ENCODE results near the gene PHOX2B.

DNA sequence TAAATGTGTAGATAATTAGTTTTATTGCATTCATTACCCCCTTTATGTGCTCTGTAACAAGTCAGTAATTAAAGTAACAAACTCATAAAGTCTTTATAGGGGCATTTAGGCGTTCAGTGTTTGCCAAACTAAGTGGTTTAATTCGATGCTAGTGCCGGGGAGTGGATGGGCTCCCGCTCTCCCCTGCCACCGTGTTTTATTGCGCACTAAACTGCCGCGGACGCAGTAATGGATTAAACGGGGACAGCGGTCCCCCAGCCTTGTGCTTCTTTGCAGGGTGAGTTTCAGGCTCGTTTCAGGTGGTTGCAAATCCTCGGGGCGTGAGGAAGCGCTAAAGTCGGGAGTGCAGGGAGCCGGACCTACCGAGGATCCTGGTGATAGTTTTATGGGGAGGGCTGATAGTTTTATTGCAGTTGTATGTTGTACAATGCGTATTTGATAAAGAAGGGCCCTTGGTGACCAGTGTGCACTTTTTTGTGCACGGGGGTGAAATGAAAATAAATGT lies 1.6 kb upstream of the PHOX2B start:
- TF ChIP-seq, protein P1, sequence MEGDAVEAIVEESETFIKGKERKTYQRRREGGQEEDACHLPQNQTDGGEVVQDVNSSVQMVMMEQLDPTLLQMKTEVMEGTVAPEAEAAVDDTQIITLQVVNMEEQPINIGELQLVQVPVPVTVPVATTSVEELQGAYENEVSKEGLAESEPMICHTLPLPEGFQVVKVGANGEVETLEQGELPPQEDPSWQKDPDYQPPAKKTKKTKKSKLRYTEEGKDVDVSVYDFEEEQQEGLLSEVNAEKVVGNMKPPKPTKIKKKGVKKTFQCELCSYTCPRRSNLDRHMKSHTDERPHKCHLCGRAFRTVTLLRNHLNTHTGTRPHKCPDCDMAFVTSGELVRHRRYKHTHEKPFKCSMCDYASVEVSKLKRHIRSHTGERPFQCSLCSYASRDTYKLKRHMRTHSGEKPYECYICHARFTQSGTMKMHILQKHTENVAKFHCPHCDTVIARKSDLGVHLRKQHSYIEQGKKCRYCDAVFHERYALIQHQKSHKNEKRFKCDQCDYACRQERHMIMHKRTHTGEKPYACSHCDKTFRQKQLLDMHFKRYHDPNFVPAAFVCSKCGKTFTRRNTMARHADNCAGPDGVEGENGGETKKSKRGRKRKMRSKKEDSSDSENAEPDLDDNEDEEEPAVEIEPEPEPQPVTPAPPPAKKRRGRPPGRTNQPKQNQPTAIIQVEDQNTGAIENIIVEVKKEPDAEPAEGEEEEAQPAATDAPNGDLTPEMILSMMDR (conservative IDR thresholded peaks at IDR 0.05; ENCODE audit: low read depth, low read length), result no peak
- TF ChIP-seq RCOR1 (IDR thresholded peaks at IDR 0.05; ENCODE audit: insufficient replicate concordance, low read length) (no peak), POLR2A (IDR thresholded peaks at IDR 0.05; ENCODE audit: low read depth, low read length) (no peak), MXI1 (IDR thresholded peaks at IDR 0.05; ENCODE audit: borderline replicate concordance, low read depth, low read length) (no peak), RAD21 (IDR thresholded peaks at IDR 0.05; ENCODE audit: low read length) (no peak)
- TF ChIP-seq, protein P2, sequence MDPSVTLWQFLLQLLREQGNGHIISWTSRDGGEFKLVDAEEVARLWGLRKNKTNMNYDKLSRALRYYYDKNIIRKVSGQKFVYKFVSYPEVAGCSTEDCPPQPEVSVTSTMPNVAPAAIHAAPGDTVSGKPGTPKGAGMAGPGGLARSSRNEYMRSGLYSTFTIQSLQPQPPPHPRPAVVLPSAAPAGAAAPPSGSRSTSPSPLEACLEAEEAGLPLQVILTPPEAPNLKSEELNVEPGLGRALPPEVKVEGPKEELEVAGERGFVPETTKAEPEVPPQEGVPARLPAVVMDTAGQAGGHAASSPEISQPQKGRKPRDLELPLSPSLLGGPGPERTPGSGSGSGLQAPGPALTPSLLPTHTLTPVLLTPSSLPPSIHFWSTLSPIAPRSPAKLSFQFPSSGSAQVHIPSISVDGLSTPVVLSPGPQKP (IDR thresholded peaks at IDR 0.05; ENCODE audit: borderline replicate concordance, low read depth, low read length), result no peak

All from IMR-90 (cell line).